Measurements from ENCODE around the gene PHLPP1.

The PHLPP1 gene

GRCh38 chr18:62844850-62845643 is 129.7 kb downstream of the PHLPP1 start:
- no peak for DNase-seq (ENCODE audit: low read depth)
- no peak for TF ChIP-seq CTCF (conservative IDR thresholded peaks at IDR 0.05; ENCODE audit: low read depth, low read length)
- H3K4me3 ChIP-seq (ENCODE audit: low read length) = no peak overlapping the region

GRCh38 chr18:62846313-62846712 is 131.0 kb downstream of the PHLPP1 start:
- no peak for DNase-seq (ENCODE audit: low read depth)
- H3K4me3 ChIP-seq (ENCODE audit: low read length) = no peak overlapping the region
- TF ChIP-seq CTCF (conservative IDR thresholded peaks at IDR 0.05; ENCODE audit: low read depth, low read length) = no peak

DNA sequence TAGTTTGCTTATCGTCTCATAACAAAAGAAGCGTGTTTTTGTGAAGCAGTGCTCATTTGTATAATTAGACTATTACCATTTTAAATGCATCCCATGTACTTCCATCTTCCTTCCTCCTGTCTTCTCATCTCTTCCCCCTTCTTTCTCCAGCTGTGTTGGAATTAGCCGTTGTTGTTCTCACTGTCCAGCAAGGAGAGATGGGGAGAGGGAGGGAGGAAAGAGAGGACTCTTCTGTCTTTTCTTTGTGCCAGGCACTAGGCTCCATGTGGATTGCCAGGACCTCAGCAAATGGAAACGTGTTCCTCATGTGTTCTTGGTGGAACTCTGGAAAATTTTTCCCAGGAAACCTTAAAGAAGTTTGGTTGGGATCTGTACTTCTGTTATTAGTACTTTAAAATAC is 131.7 kb downstream of the PHLPP1 start:
- DNase-seq (ENCODE audit: low read depth) = no peak
- no peak overlapping the region for H3K4me3 ChIP-seq (ENCODE audit: low read length)
- no peak for TF ChIP-seq CTCF (conservative IDR thresholded peaks at IDR 0.05; ENCODE audit: low read depth, low read length)

DNA sequence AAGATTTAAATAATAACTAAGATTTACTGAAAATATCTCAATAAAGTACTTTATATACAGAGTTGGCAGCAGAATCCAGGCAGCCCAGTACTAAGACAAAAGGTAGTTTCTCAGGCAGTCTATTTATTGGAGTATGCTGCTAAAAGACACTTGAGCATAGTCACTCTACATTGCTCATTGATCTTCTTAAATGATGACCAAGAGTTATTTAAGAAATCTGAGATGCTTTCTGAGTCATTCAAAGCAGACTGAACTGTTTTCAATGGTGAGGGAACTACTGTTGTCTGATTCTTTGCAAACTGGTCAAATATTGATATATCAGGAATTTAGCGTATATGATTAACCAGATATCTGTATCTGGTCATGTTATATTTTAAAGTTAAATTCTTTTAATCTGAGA is 133.6 kb downstream of the PHLPP1 start:
- H3K4me3 ChIP-seq (ENCODE audit: low read length) = no peak overlapping the region
- no peak for TF ChIP-seq CTCF (conservative IDR thresholded peaks at IDR 0.05; ENCODE audit: low read depth, low read length)
- no peak for DNase-seq (ENCODE audit: low read depth)

GRCh38 chr18:62850619-62851306 is 135.4 kb downstream of the PHLPP1 start:
- no peak for TF ChIP-seq CTCF (conservative IDR thresholded peaks at IDR 0.05; ENCODE audit: low read depth, low read length)
- H3K4me3 ChIP-seq (ENCODE audit: low read length) = no peak overlapping the region
- no peak for DNase-seq (ENCODE audit: low read depth)

GRCh38 chr18:62852851-62853250 is 137.5 kb downstream of the PHLPP1 start:
- no peak for TF ChIP-seq CTCF (conservative IDR thresholded peaks at IDR 0.05; ENCODE audit: low read depth, low read length)
- no peak for DNase-seq (ENCODE audit: low read depth)
- H3K4me3 ChIP-seq (ENCODE audit: low read length) = no peak overlapping the region

GRCh38 chr18:62856294-62856693 is 141.0 kb downstream of the PHLPP1 start:
- H3K4me3 ChIP-seq (ENCODE audit: low read length) = no peak overlapping the region
- no peak for TF ChIP-seq CTCF (conservative IDR thresholded peaks at IDR 0.05; ENCODE audit: low read depth, low read length)
- DNase-seq (ENCODE audit: low read depth) = no peak

All from retinal pigment epithelial cell (primary cell).